CD14-positive monocyte (primary cell): ENCODE measurements around the gene CEP112. TPM values are rescaled to one million over a fixed set of nuclear protein-coding genes. Genes with fewer than 3 reads are reported as not detected.

ENCODE experiments used
- DNase-seq, 3 donors: peaks; one replicate each; pipeline ENCODE4 v3.0.0-alpha.2; 2011 to 2022
- H2AFZ ChIP-seq: 2 replicates; pipeline ENCODE4 v1.6.0; 2012; ENCODE audit warnings: mild to moderate bottlenecking, low read depth, low read length, inconsistent platforms; ENCODE audit not compliant: insufficient read depth, poor library complexity, severe bottlenecking
- H3K27ac ChIP-seq, 2 donors: 1 replicate in 1 of 2; 2 replicates in 1 of 2; pipeline ENCODE4 v1.5.1; 2012 to 2013; ENCODE audit warnings: low read length in 2 of 2, control low read depth in 1 of 2, inconsistent platforms in 1 of 2, low read depth in 1 of 2, mild to moderate bottlenecking in 1 of 2
- H3K27me3 ChIP-seq, 2 donors: one replicate each; pipeline versions ENCODE4 v1.6.0 to v1.6.1; 2011 to 2013; ENCODE audit warnings: low read length in 2 of 2; ENCODE audit not compliant: control insufficient read depth in 2 of 2, insufficient read depth in 2 of 2
- H3K36me3 ChIP-seq, 2 donors: replicated peaks in 1 of 2; 1 replicate in 1 of 2; 2 replicates in 1 of 2; pipeline versions ENCODE4 v1.5.1 to v1.6.1; 2012 to 2013; ENCODE audit warnings: low read length in 2 of 2, control low read depth in 1 of 2, inconsistent platforms in 1 of 2, mild to moderate bottlenecking in 1 of 2; ENCODE audit not compliant: insufficient read depth in 2 of 2, control insufficient read depth in 1 of 2
- H3K4me1 ChIP-seq, 2 donors: 1 replicate in 1 of 2; 2 replicates in 1 of 2; pipeline versions ENCODE4 v1.5.1 to v1.6.1; 2012 to 2013; ENCODE audit warnings: low read length in 2 of 2, control low read depth in 1 of 2, inconsistent platforms in 1 of 2, mild to moderate bottlenecking in 1 of 2, moderate library complexity in 1 of 2; ENCODE audit not compliant: insufficient read depth in 2 of 2, control insufficient read depth in 1 of 2
- H3K4me2 ChIP-seq: replicated peaks from 2 replicates; pipeline ENCODE3; 2012; ENCODE audit warnings: low read length, moderate library complexity, mild to moderate bottlenecking; ENCODE audit not compliant: poor library complexity, severe bottlenecking; ENCODE audit errors: extremely low read depth
- H3K4me3 ChIP-seq, 3 experiments: fragments of 200-600 bp in 1 of 3; sonication (generic) in 1 of 3; replicated peaks in 1 of 3; 1 replicate in 2 of 3; 2 replicates in 1 of 3; pipeline ENCODE4 v1.5.1; 2011 to 2013; ENCODE audit warnings: low read length in 3 of 3, mild to moderate bottlenecking in 3 of 3, control low read depth in 2 of 3, low read depth in 2 of 3, inconsistent platforms in 1 of 3, moderate library complexity in 1 of 3
- H3K79me2 ChIP-seq: 2 replicates; pipeline ENCODE4 v1.6.0; 2012; ENCODE audit warnings: mild to moderate bottlenecking, control low read depth, inconsistent platforms, low read length, moderate library complexity; ENCODE audit not compliant: insufficient read depth
- H3K9ac ChIP-seq: 2 replicates; pipeline ENCODE4 v1.6.0; 2017; ENCODE audit warnings: low read length, mild to moderate bottlenecking; ENCODE audit not compliant: insufficient read depth, poor library complexity, severe bottlenecking
- H3K9me3 ChIP-seq, 2 donors: replicated peaks in 1 of 2; 1 replicate in 1 of 2; 2 replicates in 1 of 2; pipeline versions ENCODE4 v1.5.1 to v1.6.1; 2012 to 2013; ENCODE audit warnings: low read length in 2 of 2, control low read depth in 1 of 2; ENCODE audit not compliant: control insufficient read depth in 1 of 2, insufficient read depth in 1 of 2
- H4K20me1 ChIP-seq: 2 replicates; pipeline ENCODE4 v1.6.0; 2012; ENCODE audit warnings: mild to moderate bottlenecking, low read length, control low read depth, moderate library complexity; ENCODE audit not compliant: insufficient read depth
- H3K27ac Mint-ChIP-seq, 7 donors: one replicate each; pipeline ENCODE4 v1.8.0; 2020; ENCODE audit warnings: mild to moderate bottlenecking in 7 of 7, mixed read lengths in 7 of 7, moderate library complexity in 6 of 7, inconsistent platforms in 2 of 7
- H3K27me3 Mint-ChIP-seq, 3 donors: one replicate each; pipeline ENCODE4 v1.8.0; 2021 to 2022; ENCODE audit warnings: low read depth in 3 of 3, mild to moderate bottlenecking in 3 of 3, mixed read lengths in 3 of 3, moderate library complexity in 3 of 3, inconsistent platforms in 1 of 3
- H3K36me3 Mint-ChIP-seq, 2 donors: one replicate each; pipeline ENCODE4 v1.8.0; 2020; ENCODE audit warnings: mixed read lengths in 2 of 2, inconsistent platforms in 1 of 2, mild to moderate bottlenecking in 1 of 2
- H3K4me1 Mint-ChIP-seq: one replicate; pipeline ENCODE4 v1.8.0; 2020; ENCODE audit warnings: mild to moderate bottlenecking, mixed read lengths
- H3K4me3 Mint-ChIP-seq, 2 donors: one replicate each; pipeline ENCODE4 v1.8.0; 2020; ENCODE audit warnings: mild to moderate bottlenecking in 2 of 2, mixed read lengths in 2 of 2, moderate library complexity in 1 of 2
- H3K9me3 Mint-ChIP-seq, 7 donors: one replicate each; pipeline ENCODE4 v1.8.0; 2020 to 2022; ENCODE audit warnings: mixed read lengths in 7 of 7, mild to moderate bottlenecking in 6 of 7, moderate library complexity in 6 of 7, inconsistent platforms in 2 of 7
- WGBS: methylation state at CpG from one replicate; pipeline ENCODE4 v1.1.5; 2013; ENCODE audit warnings: missing lambda C conversion rate; ENCODE audit not compliant: insufficient coverage; 5-methylcytosine and 5-hydroxymethylcytosine counted together
- intact Hi-C, 2 donors: fragments of 100-400 bp; cut with micrococcal nuclease; formaldehyde crosslinking; loops; one replicate each; pipeline versions ENCODE4 v1.15.0 to v1.15.1; 2023
- polyA plus RNA-seq, 3 donors: library from polyadenylated mRNA; depleted of rRNA in 1 of 3; unstranded in 2 of 3; stranded (reverse) in 1 of 3; fragments of 300-500 nt in 2 of 3; fragments of >200 nt in 1 of 3; fragmentation: Illumina TruSeq in 2 of 3; gene quantifications; 1 replicate in 2 of 3; 2 replicates in 1 of 3; pipeline ENCODE4 v1.2.3, GENCODE V29; 2012 to 2021
- TF ChIP-seq, protein P1 (sequence below): fragments of 200-600 bp; IDR thresholded peaks from one replicate; pipeline ENCODE4 v1.8.0; 2022; ENCODE audit warnings: antibody characterized with exemption, mild to moderate bottlenecking

CEP112 gene
- polyA plus RNA-seq, 3 donors = 0.10 TPM; not detected in 2

DNA sequence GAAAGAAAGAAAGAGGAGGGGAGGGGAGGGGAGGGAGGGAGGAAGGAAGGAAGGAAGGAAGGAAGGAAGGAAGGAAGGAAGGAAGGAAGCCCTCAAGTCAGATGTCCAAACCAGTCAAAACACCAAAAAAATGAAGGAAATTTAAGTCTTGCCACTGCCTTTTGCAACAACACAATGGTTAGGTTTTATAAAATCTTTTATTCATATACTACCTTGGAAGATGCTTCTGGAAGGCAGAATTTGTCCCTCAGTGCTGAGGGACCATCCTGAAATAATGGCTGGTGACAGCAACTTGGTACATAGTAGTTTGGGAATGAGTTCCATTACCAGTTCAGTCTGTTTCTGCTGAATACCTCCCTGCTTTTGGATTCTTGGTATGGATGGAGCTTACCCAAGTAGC is 29.4 kb upstream of the CEP112 start:
- Histone ChIP-seq H2AFZ (no peak overlapping the region), H4K20me1 (no peaks in the 10 kb centered on the region), H3K9me3 (no peaks in the 10 kb centered on the region), H3K27me3 (peaks cover 0 to 3% of the 10 kb centered on the region in 2 donors), H3K4me1 (no peaks in the 10 kb centered on the region), H3K9ac (no peak overlapping the region), H3K4me3 (no peak overlapping the region), H3K36me3 (no peaks in the 10 kb centered on the region), H3K79me2 (no peaks in the 10 kb centered on the region), H3K27ac (no peak overlapping the region), H3K4me2 (no peak overlapping the region)
- TF ChIP-seq, protein P1, sequence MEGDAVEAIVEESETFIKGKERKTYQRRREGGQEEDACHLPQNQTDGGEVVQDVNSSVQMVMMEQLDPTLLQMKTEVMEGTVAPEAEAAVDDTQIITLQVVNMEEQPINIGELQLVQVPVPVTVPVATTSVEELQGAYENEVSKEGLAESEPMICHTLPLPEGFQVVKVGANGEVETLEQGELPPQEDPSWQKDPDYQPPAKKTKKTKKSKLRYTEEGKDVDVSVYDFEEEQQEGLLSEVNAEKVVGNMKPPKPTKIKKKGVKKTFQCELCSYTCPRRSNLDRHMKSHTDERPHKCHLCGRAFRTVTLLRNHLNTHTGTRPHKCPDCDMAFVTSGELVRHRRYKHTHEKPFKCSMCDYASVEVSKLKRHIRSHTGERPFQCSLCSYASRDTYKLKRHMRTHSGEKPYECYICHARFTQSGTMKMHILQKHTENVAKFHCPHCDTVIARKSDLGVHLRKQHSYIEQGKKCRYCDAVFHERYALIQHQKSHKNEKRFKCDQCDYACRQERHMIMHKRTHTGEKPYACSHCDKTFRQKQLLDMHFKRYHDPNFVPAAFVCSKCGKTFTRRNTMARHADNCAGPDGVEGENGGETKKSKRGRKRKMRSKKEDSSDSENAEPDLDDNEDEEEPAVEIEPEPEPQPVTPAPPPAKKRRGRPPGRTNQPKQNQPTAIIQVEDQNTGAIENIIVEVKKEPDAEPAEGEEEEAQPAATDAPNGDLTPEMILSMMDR = no peak
- Mint-ChIP-seq H3K36me3 (no peaks in the 10 kb centered on the region), H3K27me3 (peaks cover 6 to 15% (median 10%) of the 10 kb centered on the region in 3 donors), H3K4me1 (no peaks in the 10 kb centered on the region), H3K27ac (no peak overlapping the region), H3K9me3 (peaks cover 0 to 3% (median 0%) of the 10 kb centered on the region in 7 donors), H3K4me3 (no peak overlapping the region)
- intact Hi-C loops = no loop called here
- no peak for DNase-seq

DNA sequence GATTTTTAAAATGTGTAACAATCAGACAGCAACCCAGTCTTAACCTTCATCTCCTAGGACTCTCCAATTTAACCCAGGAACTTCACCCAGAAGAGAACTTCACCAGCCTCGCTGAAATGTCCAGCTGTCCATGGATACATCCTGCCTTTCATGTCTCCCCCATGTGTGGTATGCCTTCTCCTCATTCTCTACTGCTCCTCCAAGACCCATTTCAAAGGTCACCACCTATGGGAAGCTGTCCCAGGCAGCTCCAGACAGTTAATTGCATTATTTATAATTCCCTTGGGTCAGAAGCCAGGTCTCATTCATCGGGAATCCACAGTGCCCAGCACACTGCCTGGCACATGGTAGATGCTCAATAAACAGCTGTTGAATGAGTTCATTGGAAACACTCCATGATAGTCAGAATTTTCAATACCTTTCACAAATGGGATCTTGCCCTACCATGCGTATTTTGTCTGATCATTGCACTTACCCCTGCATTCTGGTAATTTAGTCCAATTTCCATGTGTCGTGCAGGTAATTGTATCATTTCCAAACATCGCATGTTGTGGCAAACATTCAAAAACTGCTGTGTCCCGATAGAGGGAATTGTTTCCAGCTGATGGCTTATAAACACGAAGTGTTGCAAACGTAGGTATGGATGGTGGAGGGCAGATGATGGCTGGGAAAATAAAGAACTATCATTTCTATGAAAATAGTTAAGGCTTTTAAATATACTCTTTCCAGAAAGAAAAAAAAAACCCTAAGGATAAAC is 28.3 kb upstream of the CEP112 start:
- DNase-seq = no peak
- H3K9me3 Mint-ChIP-seq = peaks cover 0 to 6% (median 0%) of the 10 kb centered on the region in 7 donors

More for the DNA sequence above, 28.3 kb upstream of the CEP112 start:
- Histone ChIP-seq H3K9me3 (no peaks in the 10 kb centered on the region), H3K9ac (no peak overlapping the region), H3K27me3 (peaks cover 0 to 3% of the 10 kb centered on the region in 2 donors), H2AFZ (no peak overlapping the region), H3K79me2 (no peaks in the 10 kb centered on the region), H3K4me2 (no peak overlapping the region), H3K36me3 (no peaks in the 10 kb centered on the region), H4K20me1 (no peaks in the 10 kb centered on the region), H3K27ac (no peak overlapping the region), H3K4me1 (no peaks in the 10 kb centered on the region), H3K4me3 (no peak overlapping the region)
- no peaks in the 10 kb centered on the region for H3K4me1 Mint-ChIP-seq
- TF ChIP-seq, protein P1 = no peak
- no peaks in the 10 kb centered on the region for H3K36me3 Mint-ChIP-seq
- H3K4me3 Mint-ChIP-seq = no peak overlapping the region
- intact Hi-C loops = no loop called here
- 92% methylated on average over 3 of the region's 8 CpGs for WGBS
- H3K27me3 Mint-ChIP-seq = peaks cover 6 to 21% (median 12%) of the 10 kb centered on the region in 3 donors
- no peak overlapping the region for H3K27ac Mint-ChIP-seq
